HL-60 (cell line): ENCODE measurements around the gene FAM78A.

ENCODE experiments used
- DNase-seq, 2 experiments: peaks; one replicate each; pipeline ENCODE4 v3.0.0-alpha.2; 2010 to 2020; ENCODE audit warnings: low read depth in 1 of 2, low spot score in 1 of 2
- H3K27ac ChIP-seq: fragments of 250-450 bp; sonication (Bioruptor Pico); replicated peaks from 2 replicates; pipeline ENCODE4 v1.5.1; 2020; ENCODE audit warnings: mild to moderate bottlenecking, moderate library complexity
- H3K27me3 ChIP-seq: fragments of 250-450 bp; sonication (Bioruptor Pico); 2 replicates; pipeline ENCODE4 v1.5.1; 2021; ENCODE audit warnings: mild to moderate bottlenecking, moderate library complexity; ENCODE audit not compliant: insufficient read depth, poor library complexity, severe bottlenecking
- H3K4me3 ChIP-seq: replicated peaks from 2 replicates; pipeline ENCODE4 v1.5.1; 2011; ENCODE audit warnings: mild to moderate bottlenecking, control low read depth, low read length; ENCODE audit not compliant: insufficient read depth
- CTCF ChIP-seq: IDR thresholded peaks from one replicate; pipeline ENCODE4 v1.5.1; 2011; ENCODE audit warnings: low read length, control low read depth, inconsistent platforms; ENCODE audit not compliant: insufficient read depth
- GABPA ChIP-seq: IDR thresholded peaks from 2 replicates; pipeline ENCODE4 v1.6.1; 2012; ENCODE audit warnings: low read depth
- POLR2AphosphoS5 ChIP-seq: IDR thresholded peaks from 2 replicates; pipeline ENCODE4 v1.6.1; 2012; ENCODE audit warnings: low read depth
- REST ChIP-seq: IDR thresholded peaks from 2 replicates; pipeline ENCODE4 v1.6.1; 2012; ENCODE audit warnings: low read depth; ENCODE audit not compliant: insufficient replicate concordance
- SPI1 ChIP-seq: IDR thresholded peaks from 2 replicates; pipeline ENCODE4 v1.6.1; 2012; ENCODE audit warnings: low read depth, mild to moderate bottlenecking, borderline replicate concordance

Gene FAM78A

GRCh38 chr9:131274674-131275331, 1.5 kb downstream of the FAM78A start:
- peak in 1 of 2 experiments; percentile 44 for DNase-seq
- Histone ChIP-seq H3K27me3 (no peaks in the 10 kb centered on the region), H3K27ac (peak overlapping the region; percentile 95), H3K4me3 (peak overlapping the region; percentile 63)
- TF ChIP-seq REST = no peak
- TF ChIP-seq CTCF = no peak
- no peak for TF ChIP-seq SPI1
- TF ChIP-seq POLR2AphosphoS5 = no peak
- no peak for TF ChIP-seq GABPA

- H3K27ac ChIP-seq = peak overlapping the region; percentile 95
- TF ChIP-seq REST (peak; percentile 11), CTCF (no peak), POLR2AphosphoS5 (peak; percentile 84)
- H3K27me3 ChIP-seq = no peaks in the 10 kb centered on the region
- peak overlapping the region; percentile 63 for H3K4me3 ChIP-seq
- DNase-seq = peak; percentile 91 to 96
Measured at GRCh38 chr9:131273856-131274673, 2.2 kb downstream of the FAM78A start.

GRCh38 chr9:131273146-131273855, 3.0 kb downstream of the FAM78A start:
- Histone ChIP-seq H3K27ac (peak overlapping the region; percentile 95), H3K27me3 (no peaks in the 10 kb centered on the region), H3K4me3 (peak overlapping the region; percentile 63)
- TF ChIP-seq GABPA (no peak), POLR2AphosphoS5 (no peak; the same call in 1 of the 2 replicates), REST (no peak)
- DNase-seq = peak; percentile 71 to 78
